ENCODE results near the gene NECTIN4. TPM values are rescaled to one million over a fixed set of nuclear protein-coding genes. Genes with fewer than 3 reads are reported as not detected.

NECTIN4 gene
- total and polyA plus RNA-seq, 2 of the 8 experiments (the other 6 are each of a cell fraction or from before 2014, with no cell fraction given) = 0.19 to 0.71 TPM

DNA sequence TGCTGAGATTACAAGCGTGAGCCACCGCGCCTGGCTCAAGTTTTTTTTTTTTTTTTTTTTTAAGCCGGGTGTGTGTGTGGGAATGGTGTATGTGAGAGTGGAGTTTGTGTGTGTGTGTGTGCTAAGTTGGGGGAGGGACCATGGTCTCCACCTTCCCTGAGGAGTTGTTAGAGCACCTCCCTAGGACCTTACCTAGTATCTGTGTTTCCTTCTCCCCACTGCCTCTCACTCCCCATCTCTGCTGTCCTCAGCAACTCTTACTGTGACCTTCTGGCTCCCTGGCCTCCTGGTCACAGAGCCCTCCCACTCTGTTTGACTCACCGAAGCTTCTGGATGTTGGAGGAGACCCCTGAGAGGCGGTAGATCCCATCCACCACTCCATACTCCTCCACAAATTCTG, 30.1 kb downstream of the NECTIN4 start:
- Histone ChIP-seq H4K5ac (ENCODE audit: insufficient read length, low read depth, low read length) (no peak overlapping the region), H2BK15ac (ENCODE audit: low read length) (no peak overlapping the region), H2BK12ac (ENCODE audit: low read depth, low read length) (no peak overlapping the region), H4K20me1 (replicated peaks in 1 of 2; ENCODE audit: control insufficient read depth in 1 of 2, insufficient read depth in 2 of 2, low read length in 2 of 2) (no peaks in the 10 kb centered on the region), H3K23me2 (ENCODE audit: low read depth, low read length) (no peaks in the 10 kb centered on the region), H3K4me1 (replicated peaks in 1 of 4; ENCODE audit: control insufficient read depth in 3 of 4, insufficient read depth in 4 of 4, low read length in 3 of 4) (no peaks in the 10 kb centered on the region), H3K23ac (ENCODE audit: insufficient read length) (no peak overlapping the region), H3K18ac (ENCODE audit: extremely low read depth, low read length) (no peak overlapping the region; the same call in 1 of the 2 replicates), H3K27me3 (replicated peaks in 1 of 4; ENCODE audit: control insufficient read depth in 3 of 4, extremely low read depth in 1 of 4, insufficient read depth in 3 of 4, low read length in 3 of 4) (no peaks in the 10 kb centered on the region), H3K4ac (replicated peaks; ENCODE audit: insufficient read length, low read depth, low read length) (no peak overlapping the region), H2AFZ (ENCODE audit: low read length) (no peak overlapping the region), H2BK20ac (ENCODE audit: low read length) (no peak overlapping the region), H3K79me2 (ENCODE audit: control insufficient read depth in 1 of 2, insufficient read depth in 2 of 2, low read length in 2 of 2) (no peaks in the 10 kb centered on the region), H3K9ac (replicated peaks in 1 of 4; ENCODE audit: extremely low read depth in 1 of 4, low read depth in 3 of 4, low read length in 3 of 4) (no peak overlapping the region), H3K36me3 (ENCODE audit: control insufficient read depth in 2 of 4, insufficient read depth in 4 of 4, low read length in 3 of 4) (no peaks in the 10 kb centered on the region), H3K56ac (replicated peaks; ENCODE audit: insufficient read length, low read depth, low read length) (no peak overlapping the region), H3K27ac (ENCODE audit: low read depth, low read length) (no peak overlapping the region), H4K8ac (ENCODE audit: extremely low read depth, insufficient read depth, low read length) (no peak overlapping the region; the same call in 1 of the 2 replicates), H2BK120ac (replicated peaks; ENCODE audit: low read depth, low read length) (no peak overlapping the region), H3K14ac (ENCODE audit: insufficient read length) (no peak overlapping the region), H2BK5ac (ENCODE audit: low read depth, low read length) (no peak overlapping the region), H3K9me3 (ENCODE audit: insufficient read depth in 2 of 2, low read depth in 1 of 2, low read length in 1 of 2) (no peaks in the 10 kb centered on the region), H3K79me1 (ENCODE audit: low read depth, low read length) (no peaks in the 10 kb centered on the region), H4K91ac (replicated peaks; ENCODE audit: insufficient read length, low read length) (no peak overlapping the region), H2AK5ac (ENCODE audit: low read depth, low read length) (no peak overlapping the region), H3K4me3 (ENCODE audit: extremely low read depth in 1 of 4, insufficient read depth in 2 of 4, low read depth in 3 of 4, low read length in 4 of 4) (no peak overlapping the region), H3K4me2 (ENCODE audit: insufficient read depth in 1 of 2, low read depth in 2 of 2, low read length in 2 of 2) (no peak overlapping the region)
- no peak for TF ChIP-seq FOSL1 (IDR thresholded peaks at IDR 0.05; ENCODE audit: insufficient read depth, low read depth, low read length)
- no peak for TF ChIP-seq CBX5 (IDR thresholded peaks at IDR 0.05; ENCODE audit: low read depth, low read length)
- TF ChIP-seq KDM1A (IDR thresholded peaks at IDR 0.05; ENCODE audit: borderline replicate concordance, low read length) = no peak
- no peak for TF ChIP-seq RFX5 (IDR thresholded peaks at IDR 0.05; ENCODE audit: borderline replicate concordance, low read depth, low read length)
- no peak for TF ChIP-seq RXRA (IDR thresholded peaks at IDR 0.05; ENCODE audit: insufficient read depth, low read depth, low read length)
- no peak for TF ChIP-seq GTF2F1 (IDR thresholded peaks at IDR 0.05; ENCODE audit: borderline replicate concordance, low read depth, low read length)
- no peak for TF ChIP-seq CHD2 (IDR thresholded peaks at IDR 0.05; ENCODE audit: low read length)
- no peak for TF ChIP-seq POLR2AphosphoS5 (IDR thresholded peaks at IDR 0.05; ENCODE audit: low read depth, low read length)
- TF ChIP-seq JUND (IDR thresholded peaks at IDR 0.05; ENCODE audit: low read length) = no peak
- TF ChIP-seq NRF1 (IDR thresholded peaks at IDR 0.05; ENCODE audit: low read depth, low read length) = no peak
- no peak for TF ChIP-seq ZNF274 (IDR thresholded peaks at IDR 0.05; ENCODE audit: borderline replicate concordance, extremely low read depth, low read length)
- WGBS, 2 experiments (ENCODE audit: extremely low coverage in 1 of 2, insufficient coverage in 1 of 2, insufficient read length in 1 of 2, insufficient replicate concordance in 2 of 2, low coverage in 1 of 2, low lambda C conversion rate in 2 of 2, missing lambda C conversion rate in 1 of 2) = 91% methylated on average over 5 of the region's 6 CpGs; no CpG with 5 or more reads in 1 of the 2 experiments
- no peak for DNase-seq (ENCODE audit: low read depth in 1 of 2, low spot score in 2 of 2)
- no peak for FAIRE-seq
- ChIA-PET POLR2A (ENCODE audit: partially characterized antibody) (interaction anchor here (0.9 to 4.6 kb wide), 3 partner anchors 11 to 18 kb away, joined by 3 to 28 read pairs (median 4); partner anchors contain the start of genes ARHGAP30 and USF1), CTCF (ENCODE audit: partially characterized antibody) (interaction anchor here (0.6 to 3.9 kb wide), 5 partner anchors 9 to 125 kb away, joined by 3 to 29 read pairs (median 4); partner anchors contain the start of genes ARHGAP30 and USF1)
